Aortic smooth muscle cell (primary cell): ENCODE data around the gene SFXN5. TPM values are rescaled to one million over a fixed set of nuclear protein-coding genes. Genes with fewer than 3 reads are reported as not detected.

Source experiments
- total RNA-seq: library from RNA; depleted of rRNA; stranded (reverse); fragments of >200 nt; gene quantifications from 2 replicates; pipeline ENCODE4 v1.2.3, GENCODE V29; 2014

SFXN5 gene, protein sequence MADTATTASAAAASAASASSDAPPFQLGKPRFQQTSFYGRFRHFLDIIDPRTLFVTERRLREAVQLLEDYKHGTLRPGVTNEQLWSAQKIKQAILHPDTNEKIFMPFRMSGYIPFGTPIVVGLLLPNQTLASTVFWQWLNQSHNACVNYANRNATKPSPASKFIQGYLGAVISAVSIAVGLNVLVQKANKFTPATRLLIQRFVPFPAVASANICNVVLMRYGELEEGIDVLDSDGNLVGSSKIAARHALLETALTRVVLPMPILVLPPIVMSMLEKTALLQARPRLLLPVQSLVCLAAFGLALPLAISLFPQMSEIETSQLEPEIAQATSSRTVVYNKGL
- total RNA-seq, result 19.0 and 20.3 TPM in 2 replicates

GRCh38 chr2:73071360-73072128, at the start of gene SFXN5:
Gene SFXN5 (minus strand): TSS chr2:73071712. CDS start chr2:73071705, 7 bp downstream.

GRCh38 chr2:73112913-73113854, 41.7 kb upstream of the SFXN5 start, which contains the start of gene RAB11FIP5:
Gene RAB11FIP5 (minus strand): TSS chr2:73112948. CDS start chr2:73112777, 171 bp downstream.

DNA sequence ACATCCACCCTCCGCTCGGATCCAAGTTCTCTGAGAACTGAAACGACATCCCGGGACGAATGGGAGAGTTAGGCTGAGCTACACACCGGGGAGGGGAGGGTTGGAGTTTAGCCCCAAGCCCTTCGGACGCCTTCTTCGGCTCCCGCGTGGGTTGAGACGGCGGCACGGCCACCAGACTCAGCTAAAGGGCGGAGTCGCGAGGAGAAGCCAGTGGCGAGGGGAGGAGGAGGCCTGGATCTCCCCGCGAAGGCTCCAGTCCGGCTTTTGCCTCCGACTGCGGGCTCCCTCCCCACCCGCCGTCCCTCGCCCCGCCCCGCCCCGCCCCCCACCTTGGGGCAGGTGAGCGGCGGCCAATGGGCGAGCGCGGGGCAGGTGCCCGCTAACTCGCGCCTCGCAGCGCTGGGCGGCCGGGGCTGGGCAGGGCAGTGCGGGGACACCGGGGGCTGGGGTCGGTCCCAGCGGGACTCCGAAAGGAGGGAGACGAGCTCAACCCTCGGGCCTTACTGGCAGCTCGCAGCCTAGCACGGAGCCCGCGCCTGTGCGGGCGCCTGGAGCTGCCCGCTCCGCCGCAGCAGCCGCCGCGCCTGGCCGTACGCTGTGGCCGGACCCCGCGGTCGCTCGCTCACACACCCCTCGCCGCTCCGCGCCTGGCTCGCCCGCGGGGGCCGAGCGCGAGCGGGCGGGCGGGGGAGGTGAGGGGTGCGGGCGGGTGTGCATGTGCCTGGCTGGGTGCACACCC, 154.2 kb downstream of the SFXN5 start, which contains the start of gene EMX1:
EMX1 (plus strand) TSS at position 382 of the 739 bp plus-strand sequence; CDS start at position 716, 334 bp downstream.

Other genes with a start within 250 kb of the SFXN5 start
- gene EXOC6B, start 245.7 kb downstream of the SFXN5 start, total RNA-seq, result 30.5 and 31.2 TPM in 2 replicates
- 30.8 and 31.3 TPM in 2 replicates for gene SPR, start 184.3 kb downstream of the SFXN5 start, total RNA-seq
- not detected in 2 replicates for gene EMX1, start 154.2 kb downstream of the SFXN5 start, total RNA-seq
- 49.5 and 52.2 TPM in 2 replicates for gene RAB11FIP5, start 41.2 kb upstream of the SFXN5 start, total RNA-seq
- gene NOTO, start 130.9 kb upstream of the SFXN5 start, total RNA-seq, result not detected in 2 replicates
- gene SMYD5, start 142.5 kb upstream of the SFXN5 start, total RNA-seq, result 16.1 and 20.9 TPM in 2 replicates
- 20.5 and 27.3 TPM in 2 replicates for gene PRADC1, start 161.5 kb upstream of the SFXN5 start, total RNA-seq
- 259 and 320 TPM in 2 replicates for gene CCT7, start 162.6 kb upstream of the SFXN5 start, total RNA-seq
- 0.06 and 0.40 TPM in 2 replicates for gene FBXO41, start 212.8 kb upstream of the SFXN5 start, total RNA-seq
- not detected in 2 replicates for gene EGR4, start 221.8 kb upstream of the SFXN5 start, total RNA-seq